T-helper 1 cell treated with Interleukin-12 subunit alpha and Interleukin-12 subunit beta and Interleukin-4 antibody, amounts not matched to agents 30 μg/mL and 1 μg/mL, for 36 hours (primary cell): Measurements from ENCODE around the gene GSTT2.
"Not testable (repeated sequence)": the region's sequence is repeated elsewhere in the genome, so short reads cannot be mapped to it uniquely, and the experiment has no call there.

ENCODE experiments used
- H3K27ac Mint-ChIP-seq: one replicate; pipeline ENCODE4 v1.8.0; 2021; ENCODE audit warnings: mild to moderate bottlenecking, mixed read lengths
- H3K27me3 Mint-ChIP-seq: one replicate; pipeline ENCODE4 v1.8.0; 2021; ENCODE audit warnings: low read depth, mixed read lengths
- H3K36me3 Mint-ChIP-seq: one replicate; pipeline ENCODE4 v1.8.0; 2021; ENCODE audit warnings: low read depth, mixed read lengths
- H3K4me1 Mint-ChIP-seq: one replicate; pipeline ENCODE4 v1.8.0; 2021; ENCODE audit warnings: low read depth, mixed read lengths
- H3K4me3 Mint-ChIP-seq: one replicate; pipeline ENCODE4 v1.8.0; 2021; ENCODE audit warnings: mild to moderate bottlenecking, moderate library complexity, mixed read lengths
- H3K9me3 Mint-ChIP-seq: one replicate; pipeline ENCODE4 v1.8.0; 2021; ENCODE audit warnings: mixed read lengths

GSTT2 gene

GRCh38 chr22:23993581-23994177 lies 13.7 kb downstream of the GSTT2 start:
- not testable (repeated sequence) for H3K9me3 Mint-ChIP-seq, H3K27ac Mint-ChIP-seq, H3K36me3 Mint-ChIP-seq, H3K4me1 Mint-ChIP-seq, H3K4me3 Mint-ChIP-seq
- H3K27me3 Mint-ChIP-seq = peaks cover 18% of the 10 kb centered on the region

GRCh38 chr22:23997092-23997491 lies 17.2 kb downstream of the GSTT2 start:
- Mint-ChIP-seq H3K4me3 (no peak overlapping the region), H3K4me1 (no peaks in the 10 kb centered on the region), H3K9me3 (no peaks in the 10 kb centered on the region), H3K27ac (no peak overlapping the region), H3K36me3 (no peaks in the 10 kb centered on the region), H3K27me3 (peaks cover 18% of the 10 kb centered on the region)

- not testable (repeated sequence) for H3K4me1 Mint-ChIP-seq, H3K36me3 Mint-ChIP-seq, H3K9me3 Mint-ChIP-seq, H3K27ac Mint-ChIP-seq, H3K4me3 Mint-ChIP-seq
- peaks cover 18% of the 10 kb centered on the region for H3K27me3 Mint-ChIP-seq
Measured at GRCh38 chr22:23999779-24000178, 19.8 kb downstream of the GSTT2 start.

GRCh38 chr22:24001314-24001713 lies 21.4 kb downstream of the GSTT2 start:
- H3K9me3 Mint-ChIP-seq = no peaks in the 10 kb centered on the region
- peaks cover 8% of the 10 kb centered on the region for H3K27me3 Mint-ChIP-seq
- H3K4me1 Mint-ChIP-seq = no peaks in the 10 kb centered on the region
- H3K27ac Mint-ChIP-seq = no peak overlapping the region
- no peaks in the 10 kb centered on the region for H3K36me3 Mint-ChIP-seq
- H3K4me3 Mint-ChIP-seq = no peak overlapping the region

GRCh38 chr22:24002272-24002671 lies 22.3 kb downstream of the GSTT2 start:
- no peak overlapping the region for H3K27ac Mint-ChIP-seq
- H3K27me3 Mint-ChIP-seq = peaks cover 5% of the 10 kb centered on the region
- no peak overlapping the region for H3K4me3 Mint-ChIP-seq
- no peaks in the 10 kb centered on the region for H3K4me1 Mint-ChIP-seq
- H3K9me3 Mint-ChIP-seq = no peaks in the 10 kb centered on the region
- H3K36me3 Mint-ChIP-seq = no peaks in the 10 kb centered on the region

GRCh38 chr22:24002851-24003250 lies 22.9 kb downstream of the GSTT2 start:
- H3K27me3 Mint-ChIP-seq = peaks cover under 1% of the 10 kb centered on the region
- no peaks in the 10 kb centered on the region for H3K36me3 Mint-ChIP-seq
- H3K4me3 Mint-ChIP-seq = no peak overlapping the region
- no peaks in the 10 kb centered on the region for H3K4me1 Mint-ChIP-seq
- no peak overlapping the region for H3K27ac Mint-ChIP-seq
- no peaks in the 10 kb centered on the region for H3K9me3 Mint-ChIP-seq

GRCh38 chr22:24003887-24004286 lies 24.0 kb downstream of the GSTT2 start:
- no peak overlapping the region for H3K4me3 Mint-ChIP-seq
- no peaks in the 10 kb centered on the region for H3K4me1 Mint-ChIP-seq
- H3K27ac Mint-ChIP-seq = no peak overlapping the region
- H3K36me3 Mint-ChIP-seq = no peaks in the 10 kb centered on the region
- H3K27me3 Mint-ChIP-seq = no peaks in the 10 kb centered on the region
- H3K9me3 Mint-ChIP-seq = no peaks in the 10 kb centered on the region

- H3K27ac Mint-ChIP-seq = no peak within 1 kb of the TSS
- H3K4me3 Mint-ChIP-seq = no peak within 1 kb of the TSS
- H3K9me3 Mint-ChIP-seq = no peaks in the 10 kb centered on the region
- H3K4me1 Mint-ChIP-seq = peaks cover 2% of the 10 kb centered on the region
- no peaks in the 10 kb centered on the region for H3K27me3 Mint-ChIP-seq
- no peaks in the 10 kb centered on the region for H3K36me3 Mint-ChIP-seq
Measured at GRCh38 chr22:24005201-24005600, 25.3 kb downstream of the GSTT2 start, which contains the start of gene GSTT4. GSTT4 (minus strand) TSS chr22:24005453; CDS start chr22:24005356, 97 bp downstream.

GRCh38 chr22:24006207-24006913 lies 26.4 kb downstream of the GSTT2 start:
- no peaks in the 10 kb centered on the region for H3K9me3 Mint-ChIP-seq
- H3K4me3 Mint-ChIP-seq = no peak overlapping the region
- no peaks in the 10 kb centered on the region for H3K27me3 Mint-ChIP-seq
- no peak overlapping the region for H3K27ac Mint-ChIP-seq
- H3K36me3 Mint-ChIP-seq = no peaks in the 10 kb centered on the region
- peaks cover 10% of the 10 kb centered on the region for H3K4me1 Mint-ChIP-seq

GRCh38 chr22:24006914-24007214 lies 26.9 kb downstream of the GSTT2 start:
- no peak overlapping the region for H3K27ac Mint-ChIP-seq
- H3K27me3 Mint-ChIP-seq = no peaks in the 10 kb centered on the region
- no peaks in the 10 kb centered on the region for H3K9me3 Mint-ChIP-seq
- H3K36me3 Mint-ChIP-seq = no peaks in the 10 kb centered on the region
- H3K4me1 Mint-ChIP-seq = peaks cover 12% of the 10 kb centered on the region
- no peak overlapping the region for H3K4me3 Mint-ChIP-seq

- no peak overlapping the region for H3K27ac Mint-ChIP-seq
- no peak overlapping the region for H3K4me3 Mint-ChIP-seq
- H3K36me3 Mint-ChIP-seq = no peaks in the 10 kb centered on the region
- H3K27me3 Mint-ChIP-seq = no peaks in the 10 kb centered on the region
- H3K4me1 Mint-ChIP-seq = peaks cover 14% of the 10 kb centered on the region
- no peaks in the 10 kb centered on the region for H3K9me3 Mint-ChIP-seq
Measured at GRCh38 chr22:24007253-24008021, 27.5 kb downstream of the GSTT2 start.

GRCh38 chr22:24008022-24008283 lies 28.0 kb downstream of the GSTT2 start:
- H3K4me1 Mint-ChIP-seq = peaks cover 14% of the 10 kb centered on the region
- H3K36me3 Mint-ChIP-seq = no peaks in the 10 kb centered on the region
- no peaks in the 10 kb centered on the region for H3K27me3 Mint-ChIP-seq
- no peak overlapping the region for H3K27ac Mint-ChIP-seq
- no peak overlapping the region for H3K4me3 Mint-ChIP-seq
- no peaks in the 10 kb centered on the region for H3K9me3 Mint-ChIP-seq

- H3K4me3 Mint-ChIP-seq = no peak overlapping the region
- H3K9me3 Mint-ChIP-seq = no peaks in the 10 kb centered on the region
- peaks cover 2% of the 10 kb centered on the region for H3K36me3 Mint-ChIP-seq
- no peaks in the 10 kb centered on the region for H3K27me3 Mint-ChIP-seq
- no peak overlapping the region for H3K27ac Mint-ChIP-seq
- peaks cover 17% of the 10 kb centered on the region for H3K4me1 Mint-ChIP-seq
Measured at GRCh38 chr22:24008381-24009226, 28.7 kb downstream of the GSTT2 start.

GRCh38 chr22:24009227-24010017 lies 29.5 kb downstream of the GSTT2 start:
- Mint-ChIP-seq H3K9me3 (no peaks in the 10 kb centered on the region), H3K27ac (no peak overlapping the region), H3K4me3 (no peak overlapping the region), H3K27me3 (no peaks in the 10 kb centered on the region), H3K4me1 (peaks cover 22% of the 10 kb centered on the region), H3K36me3 (peaks cover 3% of the 10 kb centered on the region)
